IMR-90 (cell line): ENCODE data around the gene C5. TPM values are rescaled to one million over a fixed set of nuclear protein-coding genes. Genes with fewer than 3 reads are reported as not detected.

Experiments used
- ATAC-seq: fragments of 200-7000 bp; cut with Tn5 transposase; 2 replicates; pipeline ENCODE4 v1.9.1; 2020; ENCODE audit warnings: low read depth, mild to moderate bottlenecking, moderate library complexity
- BruUV-seq: library from RNA; stranded (reverse); fragments of 400-500 nt; replicated peaks from 2 replicates; lab custom pipeline; 2021; lab: Mats Ljungman, UMichigan
- CTCF ChIA-PET: fragments of 300-600 bp; formaldehyde crosslinking; extraction: SDS; loops from one replicate; lab custom pipeline; 2021; ENCODE audit warnings: antibody characterized with exemption; lab: Yijun Ruan, JAX
- POLR2A ChIA-PET: fragments of 300-600 bp; sonication (Branson Sonifier 250); formaldehyde crosslinking; loops from one replicate; lab custom pipeline; 2022; ENCODE audit warnings: antibody characterized with exemption; ENCODE audit not compliant: unreplicated experiment; lab: Charles Lee
- DNase-seq: peaks from one replicate; pipeline ENCODE4 v3.0.0; 2013
- H2AFZ ChIP-seq: replicated peaks from 2 replicates; pipeline ENCODE3; 2013; ENCODE audit warnings: low read length, mild to moderate bottlenecking; ENCODE audit not compliant: poor library complexity
- H2AK5ac ChIP-seq: 2 replicates; pipeline ENCODE4 v1.6.1; 2013; ENCODE audit warnings: low read depth, low read length, inconsistent platforms
- H2AK9ac ChIP-seq: replicated peaks from 2 replicates; pipeline ENCODE3; 2013; ENCODE audit warnings: mild to moderate bottlenecking, low read depth, low read length, moderate library complexity; ENCODE audit not compliant: poor library complexity
- H2BK120ac ChIP-seq: 2 replicates; pipeline ENCODE4 v1.6.1; 2013; ENCODE audit warnings: low read depth, low read length, inconsistent platforms
- H2BK15ac ChIP-seq: 3 replicates; pipeline ENCODE4 v1.6.1; 2013; ENCODE audit warnings: low read depth, low read length, inconsistent platforms
- H2BK20ac ChIP-seq: 2 replicates; pipeline ENCODE4 v1.6.1; 2013; ENCODE audit warnings: low read depth, mild to moderate bottlenecking, inconsistent platforms, low read length, moderate library complexity
- H2BK5ac ChIP-seq: 2 replicates; pipeline ENCODE4 v1.6.1; 2013; ENCODE audit warnings: mild to moderate bottlenecking, low read depth, low read length, inconsistent platforms; ENCODE audit not compliant: poor library complexity, severe bottlenecking
- H3K14ac ChIP-seq: replicated peaks from 2 replicates; pipeline ENCODE4 v1.6.1; 2013; ENCODE audit warnings: low read depth, low read length, inconsistent platforms
- H3K18ac ChIP-seq: 2 replicates; pipeline ENCODE4 v1.6.1; 2013; ENCODE audit warnings: low read depth, low read length, control low read depth
- H3K23ac ChIP-seq: 2 replicates; pipeline ENCODE4 v1.6.1; 2013; ENCODE audit warnings: low read depth, low read length, inconsistent platforms
- H3K27ac ChIP-seq: 2 replicates; pipeline ENCODE4 v1.5.1; 2013; ENCODE audit warnings: mild to moderate bottlenecking, control low read depth, low read length; ENCODE audit not compliant: insufficient read depth
- H3K27me3 ChIP-seq: 2 replicates; pipeline ENCODE4 v1.6.1; 2013; ENCODE audit warnings: low read length; ENCODE audit not compliant: control insufficient read depth, insufficient read depth
- H3K36me3 ChIP-seq: 2 replicates; pipeline ENCODE4 v1.6.1; 2013; ENCODE audit warnings: low read length, mixed read lengths; ENCODE audit not compliant: control insufficient read depth, insufficient read depth
- H3K4ac ChIP-seq: 2 replicates; pipeline ENCODE4 v1.6.1; 2013; ENCODE audit warnings: low read depth, low read length, inconsistent platforms
- H3K4me1 ChIP-seq: 2 replicates; pipeline ENCODE4 v1.6.1; 2013; ENCODE audit warnings: low read length, mixed read lengths; ENCODE audit not compliant: control insufficient read depth, insufficient read depth
- H3K4me2 ChIP-seq: 2 replicates; pipeline ENCODE4 v1.6.1; 2013; ENCODE audit warnings: low read depth, mild to moderate bottlenecking, control low read depth, low read length, moderate library complexity
- H3K4me3 ChIP-seq: 2 replicates; pipeline ENCODE4 v1.5.1; 2013; ENCODE audit warnings: low read depth, mild to moderate bottlenecking, control low read depth, low read length, moderate library complexity; ENCODE audit not compliant: insufficient read depth
- H3K56ac ChIP-seq: 2 replicates; pipeline ENCODE4 v1.6.1; 2013; ENCODE audit warnings: low read length, inconsistent platforms; ENCODE audit not compliant: insufficient read depth; ENCODE audit errors: extremely low read depth
- H3K79me1 ChIP-seq, 2 experiments: 2 replicates each; pipeline ENCODE4 v1.6.1; 2013; ENCODE audit warnings: low read length in 2 of 2, inconsistent platforms in 1 of 2, low read depth in 1 of 2
- H3K9ac ChIP-seq: 2 replicates; pipeline ENCODE4 v1.6.1; 2013; ENCODE audit warnings: low read depth, low read length, control low read depth
- H3K9me1 ChIP-seq: 2 replicates; pipeline ENCODE4 v1.6.1; 2013; ENCODE audit warnings: low read length, inconsistent platforms; ENCODE audit not compliant: insufficient read depth
- H3K9me3 ChIP-seq: 2 replicates; pipeline ENCODE4 v1.6.1; 2013; ENCODE audit warnings: low read length; ENCODE audit not compliant: control insufficient read depth, insufficient read depth
- H4K20me1 ChIP-seq: 2 replicates; pipeline ENCODE4 v1.6.1; 2013; ENCODE audit warnings: low read length, inconsistent platforms; ENCODE audit not compliant: insufficient read depth
- H4K5ac ChIP-seq: 2 replicates; pipeline ENCODE4 v1.6.1; 2013; ENCODE audit warnings: mild to moderate bottlenecking, low read depth, low read length, control low read depth
- H4K8ac ChIP-seq, 2 experiments: 2 replicates each; pipeline ENCODE4 v1.6.1; 2013; ENCODE audit warnings: low read depth in 2 of 2, low read length in 2 of 2, control low read depth in 1 of 2, inconsistent platforms in 1 of 2
- H4K91ac ChIP-seq: 2 replicates; pipeline ENCODE4 v1.6.1; 2013; ENCODE audit warnings: low read depth, low read length, inconsistent platforms; ENCODE audit not compliant: insufficient read depth
- BHLHE40 ChIP-seq: fragments of 150-350 bp; IDR thresholded peaks from 2 replicates; pipeline ENCODE4 v1.6.1; 2016; ENCODE audit warnings: mild to moderate bottlenecking, low read depth, low read length
- CEBPB ChIP-seq: IDR thresholded peaks from 2 replicates; pipeline ENCODE4 v1.6.1; 2012; ENCODE audit warnings: low read depth, low read length, improper control_type of control experiment
- CHD1 ChIP-seq: IDR thresholded peaks from 2 replicates; pipeline ENCODE4 v1.6.1; 2012; ENCODE audit warnings: low read depth, low read length, improper control_type of control experiment
- FOS ChIP-seq: fragments of 150-350 bp; IDR thresholded peaks from 2 replicates; pipeline ENCODE4 v1.6.1; 2016; ENCODE audit warnings: low read depth, low read length
- MAFK ChIP-seq: IDR thresholded peaks from 2 replicates; pipeline ENCODE4 v1.6.1; 2012; ENCODE audit warnings: low read depth, low read length, improper control_type of control experiment
- MAZ ChIP-seq: IDR thresholded peaks from 2 replicates; pipeline ENCODE4 v1.6.1; 2012; ENCODE audit warnings: low read depth, mild to moderate bottlenecking, low read length, improper control_type of control experiment, moderate library complexity, borderline replicate concordance
- MXI1 ChIP-seq: IDR thresholded peaks from 2 replicates; pipeline ENCODE4 v1.6.1; 2012; ENCODE audit warnings: low read depth, mild to moderate bottlenecking, low read length, moderate library complexity, borderline replicate concordance
- NFE2L2 ChIP-seq: fragments of 150-350 bp; IDR thresholded peaks from 2 replicates; pipeline ENCODE4 v1.6.1; 2016; ENCODE audit warnings: low read depth, mild to moderate bottlenecking, low read length
- RAD21 ChIP-seq: IDR thresholded peaks from 2 replicates; pipeline ENCODE4 v1.6.1; 2012; ENCODE audit warnings: low read length, improper control_type of control experiment
- RCOR1 ChIP-seq: IDR thresholded peaks from 2 replicates; pipeline ENCODE4 v1.6.1; 2012; ENCODE audit warnings: mild to moderate bottlenecking, low read length, improper control_type of control experiment; ENCODE audit not compliant: insufficient replicate concordance
- RFX5 ChIP-seq: IDR thresholded peaks from 2 replicates; pipeline ENCODE4 v1.8.0; 2012; ENCODE audit warnings: low read depth, mild to moderate bottlenecking, low read length, moderate library complexity
- SMC3 ChIP-seq: fragments of 150-350 bp; IDR thresholded peaks from 2 replicates; pipeline ENCODE4 v1.6.1; 2016; ENCODE audit warnings: low read depth, mild to moderate bottlenecking, antibody characterized with exemption, low read length, moderate library complexity
- WGBS, 2 experiments: methylation state at CpG; one replicate each; pipeline versions ENCODE4 v1.1.5 to v1.1.7; 2013; ENCODE audit warnings: missing lambda C conversion rate in 2 of 2; ENCODE audit not compliant: insufficient read length in 1 of 2; ENCODE audit errors: extremely low coverage in 2 of 2; 5-methylcytosine and 5-hydroxymethylcytosine counted together
- dilution Hi-C: fragments of 300-500 bp; cut with HindIII; formaldehyde crosslinking; loops from one replicate; pipeline ENCODE4 v1.14.3; 2018; ENCODE audit warnings: low sequenced_read_pairs; ENCODE audit not compliant: unreplicated experiment
- in situ Hi-C: fragments of 300-500 bp; cut with MboI; formaldehyde crosslinking; loops from 3 replicates; pipeline ENCODE4 v1.14.3; 2019; ENCODE audit warnings: low sequenced_read_pairs, inconsistent platforms, mixed read lengths
- intact Hi-C: fragments of 100-400 bp; cut with micrococcal nuclease; formaldehyde crosslinking; loops from 2 replicates; pipeline ENCODE4 v1.10.0; 2022
- polyA plus RNA-seq, 3 experiments: library from polyadenylated mRNA; depleted of rRNA; stranded (reverse); fragments of >200 nt; gene quantifications; 2 replicates each; pipeline ENCODE4 v1.2.3, GENCODE V29; 2012; ENCODE audit warnings: low replicate concordance in 1 of 3
- total RNA-seq: library from RNA; depleted of rRNA; stranded (reverse); fragments of >200 nt; gene quantifications from 2 replicates; pipeline ENCODE4 v1.2.3, GENCODE V29; 2012
- TF ChIP-seq, protein P1 (sequence below): fragments of 150-350 bp; IDR thresholded peaks from 2 replicates; pipeline ENCODE4 v1.6.1; 2016; ENCODE audit warnings: low read depth, mild to moderate bottlenecking, low read length, moderate library complexity, borderline replicate concordance
- TF ChIP-seq, protein P2 (sequence below): conservative IDR thresholded peaks from 2 replicates; pipeline ENCODE4 v1.5.1; 2012; ENCODE audit warnings: mild to moderate bottlenecking, low read depth, low read length, improper control_type of control experiment

The C5 gene
- total and polyA plus RNA-seq, 2 of the 4 experiments (the other 2 are of a cell fraction): 1.5 to 2.3 TPM

DNA sequence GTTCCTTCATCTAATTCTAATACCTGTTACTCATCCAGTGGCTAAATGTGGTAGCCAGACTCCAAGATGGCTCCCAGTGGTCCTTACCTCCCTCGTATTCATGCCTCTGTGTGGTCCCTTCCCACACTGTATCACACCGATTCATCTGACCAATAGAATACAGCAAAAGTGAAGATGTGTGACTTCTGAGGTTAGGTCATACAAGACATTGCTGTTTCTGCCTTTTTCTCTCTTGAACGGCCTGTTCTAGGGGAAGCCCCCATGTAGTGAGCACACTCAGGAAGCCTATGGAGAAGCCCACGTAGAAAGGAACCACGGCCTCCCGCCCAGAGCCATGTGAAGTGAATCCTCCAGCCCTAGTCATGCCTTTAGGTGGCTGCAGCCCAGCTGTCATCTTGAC, 9.4 kb upstream of the C5 start:
- ChIA-PET CTCF (interaction anchor here (0.5 to 4.2 kb wide), 11 partner anchors 10 to 319 kb away, joined by 3 to 25 read pairs (median 7); partner anchors contain the start of gene C5), POLR2A (no interaction called here)
- Histone ChIP-seq H3K9ac (no peak overlapping the region), H3K9me3 (no peaks in the 10 kb centered on the region), H3K4me2 (no peak overlapping the region; the same call in 1 of the 2 replicates), H3K27ac (no peak overlapping the region), H4K20me1 (no peaks in the 10 kb centered on the region), H2AFZ (no peak overlapping the region), H2AK5ac (no peak overlapping the region; the same call in 1 of the 2 replicates), H2BK15ac (no peak overlapping the region), H3K14ac (no peak overlapping the region), H3K18ac (no peak overlapping the region), H2BK120ac (no peak overlapping the region), H3K4ac (no peak overlapping the region), H2BK5ac (no peak overlapping the region), H2AK9ac (no peak overlapping the region), H3K79me1 (no peaks in the 10 kb centered on the region), H4K5ac (no peak overlapping the region), H2BK20ac (no peak overlapping the region), H3K23ac (no peak overlapping the region), H3K4me1 (peaks cover 1% of the 10 kb centered on the region; the same call in 1 of the 2 replicates), H3K27me3 (no peaks in the 10 kb centered on the region), H3K36me3 (no peaks in the 10 kb centered on the region), H4K91ac (no peak overlapping the region), H3K56ac (no peak overlapping the region), H4K8ac (no peak overlapping the region), H3K4me3 (no peak overlapping the region), H3K9me1 (no peaks in the 10 kb centered on the region)
- DNase-seq (no peak), ATAC-seq (no peak)
- intact Hi-C loops (loop anchor here (5.0 kb wide), 1 partner anchor 442 kb away; no protein-coding TSS in a partner anchor), dilution Hi-C loops (no loop called here), in situ Hi-C loops (loop anchor here (25.0 kb wide), 1 partner anchor 447 kb away; no protein-coding TSS in a partner anchor)
- no peak for TF ChIP-seq FOS
- TF ChIP-seq SMC3: no peak
- TF ChIP-seq RCOR1: no peak
- TF ChIP-seq CHD1: no peak
- TF ChIP-seq RFX5: no peak
- TF ChIP-seq MAZ: no peak
- TF ChIP-seq, protein P1, sequence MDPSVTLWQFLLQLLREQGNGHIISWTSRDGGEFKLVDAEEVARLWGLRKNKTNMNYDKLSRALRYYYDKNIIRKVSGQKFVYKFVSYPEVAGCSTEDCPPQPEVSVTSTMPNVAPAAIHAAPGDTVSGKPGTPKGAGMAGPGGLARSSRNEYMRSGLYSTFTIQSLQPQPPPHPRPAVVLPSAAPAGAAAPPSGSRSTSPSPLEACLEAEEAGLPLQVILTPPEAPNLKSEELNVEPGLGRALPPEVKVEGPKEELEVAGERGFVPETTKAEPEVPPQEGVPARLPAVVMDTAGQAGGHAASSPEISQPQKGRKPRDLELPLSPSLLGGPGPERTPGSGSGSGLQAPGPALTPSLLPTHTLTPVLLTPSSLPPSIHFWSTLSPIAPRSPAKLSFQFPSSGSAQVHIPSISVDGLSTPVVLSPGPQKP: no peak
- no peak for TF ChIP-seq RAD21
- no peak for TF ChIP-seq BHLHE40
- TF ChIP-seq MXI1: no peak
- no peak for TF ChIP-seq CEBPB
- no peak for TF ChIP-seq MAFK
- TF ChIP-seq, protein P2, sequence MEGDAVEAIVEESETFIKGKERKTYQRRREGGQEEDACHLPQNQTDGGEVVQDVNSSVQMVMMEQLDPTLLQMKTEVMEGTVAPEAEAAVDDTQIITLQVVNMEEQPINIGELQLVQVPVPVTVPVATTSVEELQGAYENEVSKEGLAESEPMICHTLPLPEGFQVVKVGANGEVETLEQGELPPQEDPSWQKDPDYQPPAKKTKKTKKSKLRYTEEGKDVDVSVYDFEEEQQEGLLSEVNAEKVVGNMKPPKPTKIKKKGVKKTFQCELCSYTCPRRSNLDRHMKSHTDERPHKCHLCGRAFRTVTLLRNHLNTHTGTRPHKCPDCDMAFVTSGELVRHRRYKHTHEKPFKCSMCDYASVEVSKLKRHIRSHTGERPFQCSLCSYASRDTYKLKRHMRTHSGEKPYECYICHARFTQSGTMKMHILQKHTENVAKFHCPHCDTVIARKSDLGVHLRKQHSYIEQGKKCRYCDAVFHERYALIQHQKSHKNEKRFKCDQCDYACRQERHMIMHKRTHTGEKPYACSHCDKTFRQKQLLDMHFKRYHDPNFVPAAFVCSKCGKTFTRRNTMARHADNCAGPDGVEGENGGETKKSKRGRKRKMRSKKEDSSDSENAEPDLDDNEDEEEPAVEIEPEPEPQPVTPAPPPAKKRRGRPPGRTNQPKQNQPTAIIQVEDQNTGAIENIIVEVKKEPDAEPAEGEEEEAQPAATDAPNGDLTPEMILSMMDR: no peak
- no peak for TF ChIP-seq NFE2L2
- WGBS, 2 experiments: 100% methylated on average over 2 of the region's 6 CpGs; no CpG with 5 or more reads in 1 of the 2 experiments
- no TSS peak for BruUV-seq
